ENCODE results near the gene PRXL2B. TPM values are rescaled to one million over a fixed set of nuclear protein-coding genes. Genes with fewer than 3 reads are reported as not detected.
A peak's percentile ranks its signal among the peaks of the same experiment; 100 is the strongest.

Gene PRXL2B
- total RNA-seq, 2 experiments from 2014 or later: 5.2 to 10.4 TPM

DNA sequence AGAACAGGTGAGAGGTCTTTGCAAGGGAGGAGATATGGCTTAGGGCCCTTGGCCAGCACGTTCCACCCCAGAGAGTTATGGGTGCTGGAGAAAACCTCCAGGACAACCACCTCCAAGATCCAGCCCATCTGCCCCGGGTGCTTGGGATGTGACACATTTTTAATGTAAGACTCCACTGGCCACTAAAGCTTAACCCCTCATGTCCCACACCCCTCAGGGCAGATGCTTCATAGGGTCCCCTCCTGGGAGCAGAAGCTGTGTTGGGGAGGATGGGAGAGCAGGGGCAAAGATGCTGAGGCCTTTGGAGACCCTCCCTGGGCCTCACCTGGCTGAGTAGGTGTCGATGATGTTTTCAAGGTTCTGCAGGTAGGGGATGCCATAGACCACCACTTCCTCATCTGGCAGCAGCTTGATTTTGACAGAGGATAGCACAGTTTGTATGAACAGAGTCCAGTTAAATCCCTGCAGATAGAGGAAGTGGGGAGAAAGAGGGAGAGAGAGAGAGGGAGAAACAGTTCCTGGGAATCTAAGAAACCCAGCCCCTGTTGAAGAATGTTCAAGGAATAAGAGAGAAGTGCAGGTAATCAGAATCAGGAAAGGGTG is 11.9 kb downstream of the PRXL2B start:
- H3K36me3 ChIP-seq (ENCODE audit: insufficient read depth, low read length): no peaks in the 10 kb centered on the region
- ChIA-PET CTCF (ENCODE audit: unreplicated experiment) (no interaction called here), POLR2A (no interaction called here)
- no peak for DNase-seq (ENCODE audit: low spot score)
- TF ChIP-seq, protein P1, sequence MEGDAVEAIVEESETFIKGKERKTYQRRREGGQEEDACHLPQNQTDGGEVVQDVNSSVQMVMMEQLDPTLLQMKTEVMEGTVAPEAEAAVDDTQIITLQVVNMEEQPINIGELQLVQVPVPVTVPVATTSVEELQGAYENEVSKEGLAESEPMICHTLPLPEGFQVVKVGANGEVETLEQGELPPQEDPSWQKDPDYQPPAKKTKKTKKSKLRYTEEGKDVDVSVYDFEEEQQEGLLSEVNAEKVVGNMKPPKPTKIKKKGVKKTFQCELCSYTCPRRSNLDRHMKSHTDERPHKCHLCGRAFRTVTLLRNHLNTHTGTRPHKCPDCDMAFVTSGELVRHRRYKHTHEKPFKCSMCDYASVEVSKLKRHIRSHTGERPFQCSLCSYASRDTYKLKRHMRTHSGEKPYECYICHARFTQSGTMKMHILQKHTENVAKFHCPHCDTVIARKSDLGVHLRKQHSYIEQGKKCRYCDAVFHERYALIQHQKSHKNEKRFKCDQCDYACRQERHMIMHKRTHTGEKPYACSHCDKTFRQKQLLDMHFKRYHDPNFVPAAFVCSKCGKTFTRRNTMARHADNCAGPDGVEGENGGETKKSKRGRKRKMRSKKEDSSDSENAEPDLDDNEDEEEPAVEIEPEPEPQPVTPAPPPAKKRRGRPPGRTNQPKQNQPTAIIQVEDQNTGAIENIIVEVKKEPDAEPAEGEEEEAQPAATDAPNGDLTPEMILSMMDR (conservative IDR thresholded peaks at IDR 0.05; ENCODE audit: low read length): peak; percentile 45
- no peak for TF ChIP-seq EZH2phosphoT487 (IDR thresholded peaks at IDR 0.05; ENCODE audit: borderline replicate concordance, low read depth, low read length)
- H3K9me2 ChIP-seq (ENCODE audit: insufficient read depth, low read length): no peaks in the 10 kb centered on the region
- no peak overlapping the region for H2AFZ ChIP-seq (ENCODE audit: low read length)
- no peaks in the 10 kb centered on the region for H3K9me3 ChIP-seq (ENCODE audit: low read length)
- peaks cover 5% of the 10 kb centered on the region for H3K4me1 ChIP-seq (ENCODE audit: insufficient read depth, low read length, poor library complexity, severe bottlenecking)
- no peak overlapping the region for H3K4me2 ChIP-seq (ENCODE audit: low read length)
- H4K20me1 ChIP-seq (ENCODE audit: insufficient read depth, low read length): no peaks in the 10 kb centered on the region
- BruUV-seq (replicated peaks): no TSS peak
- intact Hi-C loops (cut with micrococcal nuclease; ENCODE audit: unreplicated experiment): no loop called here
- H3K27ac ChIP-seq (ENCODE audit: low read depth, low read length, poor library complexity, severe bottlenecking): no peak overlapping the region
- no peak overlapping the region for H3K4me3 ChIP-seq (ENCODE audit: low read depth, low read length, poor library complexity, severe bottlenecking)
- H3K79me2 ChIP-seq (ENCODE audit: insufficient read depth, low read depth, low read length): no peaks in the 10 kb centered on the region

DNA sequence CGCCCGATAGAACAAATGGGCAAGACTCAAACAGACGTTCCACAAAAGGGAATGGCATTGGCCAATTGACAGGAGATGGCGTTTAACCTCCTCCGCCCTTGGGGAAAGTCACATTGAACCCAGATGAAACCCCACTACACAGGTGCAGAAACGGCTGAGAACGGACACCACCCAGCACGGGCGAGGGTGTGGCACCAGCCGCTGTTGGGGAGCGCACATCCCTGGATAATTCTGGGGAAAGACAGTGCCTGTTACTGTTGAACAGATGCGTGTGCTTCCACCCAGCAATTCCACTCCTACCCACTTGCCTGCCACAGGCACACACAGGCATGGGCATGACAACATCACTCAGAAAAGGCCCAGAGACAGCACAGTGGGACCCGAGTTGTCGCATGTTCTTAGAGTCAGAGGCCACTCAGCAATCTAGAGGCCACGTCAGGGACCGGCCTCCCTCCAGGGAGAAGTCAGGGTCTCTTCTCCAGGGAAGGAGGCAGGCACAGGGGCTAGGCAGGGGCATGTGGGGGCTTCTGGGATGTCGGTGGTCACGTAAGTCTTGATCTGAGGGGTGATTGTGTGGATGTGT is 15.2 kb downstream of the PRXL2B start:
- Histone ChIP-seq H2AFZ (ENCODE audit: low read length) (no peak overlapping the region), H3K4me1 (ENCODE audit: insufficient read depth, low read length, poor library complexity, severe bottlenecking) (peaks cover 3% of the 10 kb centered on the region), H3K9me3 (ENCODE audit: low read length) (no peaks in the 10 kb centered on the region), H3K27ac (ENCODE audit: low read depth, low read length, poor library complexity, severe bottlenecking) (no peak overlapping the region), H3K9me2 (ENCODE audit: insufficient read depth, low read length) (no peaks in the 10 kb centered on the region), H3K36me3 (ENCODE audit: insufficient read depth, low read length) (no peaks in the 10 kb centered on the region), H3K4me3 (ENCODE audit: low read depth, low read length, poor library complexity, severe bottlenecking) (no peak overlapping the region), H4K20me1 (ENCODE audit: insufficient read depth, low read length) (no peaks in the 10 kb centered on the region), H3K4me2 (ENCODE audit: low read length) (no peak overlapping the region), H3K79me2 (ENCODE audit: insufficient read depth, low read depth, low read length) (no peaks in the 10 kb centered on the region)
- POLR2A ChIA-PET: no interaction called here
- CTCF ChIA-PET (ENCODE audit: unreplicated experiment): no interaction called here
- no peak for DNase-seq (ENCODE audit: low spot score)
- BruUV-seq (replicated peaks): no TSS peak
- intact Hi-C loops (cut with micrococcal nuclease; ENCODE audit: unreplicated experiment): no loop called here
- no peak for TF ChIP-seq EZH2phosphoT487 (IDR thresholded peaks at IDR 0.05; ENCODE audit: borderline replicate concordance, low read depth, low read length)
- TF ChIP-seq, protein P1 (conservative IDR thresholded peaks at IDR 0.05; ENCODE audit: low read length): no peak

DNA sequence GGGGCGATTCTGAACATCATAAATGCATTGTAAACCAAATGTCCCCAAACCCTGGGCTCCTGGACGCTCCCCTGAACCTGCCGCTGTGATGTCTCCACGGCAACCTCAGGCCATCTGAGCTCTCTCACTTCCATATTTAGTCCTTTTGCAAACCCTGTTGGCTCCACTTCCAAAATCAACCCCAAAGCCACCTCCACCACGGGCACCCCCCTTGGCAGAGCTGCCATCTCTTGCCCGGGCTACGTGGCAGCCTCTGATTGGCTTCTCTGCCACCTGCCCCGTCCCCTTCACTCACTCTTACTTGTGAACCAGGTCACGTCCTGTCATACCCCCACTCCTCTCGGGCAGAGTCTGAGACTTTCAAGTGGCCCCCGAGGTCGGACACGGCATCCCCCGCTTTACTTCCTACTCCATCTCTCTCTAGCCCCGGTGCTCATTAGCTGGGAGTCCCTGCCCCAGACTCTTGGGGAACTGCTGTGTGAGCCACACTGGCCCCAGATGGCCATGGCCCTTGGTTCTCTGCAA is 15.8 kb downstream of the PRXL2B start:
- H3K9me3 ChIP-seq (ENCODE audit: low read length): no peaks in the 10 kb centered on the region
- no peaks in the 10 kb centered on the region for H3K9me2 ChIP-seq (ENCODE audit: insufficient read depth, low read length)
- no peaks in the 10 kb centered on the region for H3K79me2 ChIP-seq (ENCODE audit: insufficient read depth, low read depth, low read length)
- CTCF ChIA-PET (ENCODE audit: unreplicated experiment): no interaction called here
- no peak overlapping the region for H2AFZ ChIP-seq (ENCODE audit: low read length)
- no peaks in the 10 kb centered on the region for H3K36me3 ChIP-seq (ENCODE audit: insufficient read depth, low read length)
- no peak overlapping the region for H3K4me2 ChIP-seq (ENCODE audit: low read length)
- POLR2A ChIA-PET: no interaction called here
- no peak overlapping the region for H3K4me3 ChIP-seq (ENCODE audit: low read depth, low read length, poor library complexity, severe bottlenecking)
- H4K20me1 ChIP-seq (ENCODE audit: insufficient read depth, low read length): no peaks in the 10 kb centered on the region
- TF ChIP-seq, protein P1 (conservative IDR thresholded peaks at IDR 0.05; ENCODE audit: low read length): no peak
- TF ChIP-seq EZH2phosphoT487 (IDR thresholded peaks at IDR 0.05; ENCODE audit: borderline replicate concordance, low read depth, low read length): no peak
- no peak for DNase-seq (ENCODE audit: low spot score)
- no peaks in the 10 kb centered on the region for H3K4me1 ChIP-seq (ENCODE audit: insufficient read depth, low read length, poor library complexity, severe bottlenecking)
- no TSS peak for BruUV-seq (replicated peaks)
- no peak overlapping the region for H3K27ac ChIP-seq (ENCODE audit: low read depth, low read length, poor library complexity, severe bottlenecking)
- intact Hi-C loops (cut with micrococcal nuclease; ENCODE audit: unreplicated experiment): no loop called here

All from OCI-LY7 (cell line).